Transverse colon (tissue), 4 donors: ENCODE data around the gene TFPI2.

Experiments used
- CTCF ChIP-seq, 5 experiments: fragments of 200-600 bp in 3 of 5; fragments of 450-650 bp in 2 of 5; sonication (generic) in 3 of 5; IDR thresholded peaks; 1 replicate in 2 of 5; 2 replicates in 3 of 5; pipeline ENCODE4 v1.5.1; 2016 to 2017; ENCODE audit warnings: antibody characterized with exemption in 5 of 5, inconsistent platforms in 3 of 5, mild to moderate bottlenecking in 2 of 5, moderate library complexity in 1 of 5
- POLR2A ChIP-seq: fragments of 450-650 bp; IDR thresholded peaks from one replicate; pipeline ENCODE4 v1.6.1; 2016; ENCODE audit warnings: antibody characterized with exemption, mild to moderate bottlenecking, moderate library complexity
- POLR2AphosphoS5 ChIP-seq, 3 donors: sonication (generic); formaldehyde crosslinking; IDR thresholded peaks; one replicate each; pipeline ENCODE4 v1.6.1; 2016; ENCODE audit warnings: antibody characterized with exemption in 3 of 3

- no peak for TF ChIP-seq POLR2A
- no peak for TF ChIP-seq POLR2AphosphoS5 (IDR thresholded peaks at IDR 0.05)
- no peak for TF ChIP-seq CTCF (IDR thresholded peaks at IDR 0.05)
Measured at GRCh38 chr7:93860261-93860660, 30.3 kb downstream of the TFPI2 start.
